CD14-positive monocyte (primary cell): ENCODE results near the gene TRMT10A. TPM values are rescaled to one million over a fixed set of nuclear protein-coding genes. Genes with fewer than 3 reads are reported as not detected.

Experiments used
- DNase-seq, 3 donors: peaks; one replicate each; pipeline ENCODE4 v3.0.0-alpha.2; 2011 to 2022
- H2AFZ ChIP-seq: 2 replicates; pipeline ENCODE4 v1.6.0; 2012; ENCODE audit warnings: mild to moderate bottlenecking, low read depth, low read length, inconsistent platforms; ENCODE audit not compliant: insufficient read depth, poor library complexity, severe bottlenecking
- H3K27ac ChIP-seq, 2 donors: 1 replicate in 1 of 2; 2 replicates in 1 of 2; pipeline ENCODE4 v1.5.1; 2012 to 2013; ENCODE audit warnings: low read length in 2 of 2, control low read depth in 1 of 2, inconsistent platforms in 1 of 2, low read depth in 1 of 2, mild to moderate bottlenecking in 1 of 2
- H3K27me3 ChIP-seq, 2 donors: one replicate each; pipeline versions ENCODE4 v1.6.0 to v1.6.1; 2011 to 2013; ENCODE audit warnings: low read length in 2 of 2; ENCODE audit not compliant: control insufficient read depth in 2 of 2, insufficient read depth in 2 of 2
- H3K36me3 ChIP-seq, 2 donors: replicated peaks in 1 of 2; 1 replicate in 1 of 2; 2 replicates in 1 of 2; pipeline versions ENCODE4 v1.5.1 to v1.6.1; 2012 to 2013; ENCODE audit warnings: low read length in 2 of 2, control low read depth in 1 of 2, inconsistent platforms in 1 of 2, mild to moderate bottlenecking in 1 of 2; ENCODE audit not compliant: insufficient read depth in 2 of 2, control insufficient read depth in 1 of 2
- H3K4me1 ChIP-seq, 2 donors: 1 replicate in 1 of 2; 2 replicates in 1 of 2; pipeline versions ENCODE4 v1.5.1 to v1.6.1; 2012 to 2013; ENCODE audit warnings: low read length in 2 of 2, control low read depth in 1 of 2, inconsistent platforms in 1 of 2, mild to moderate bottlenecking in 1 of 2, moderate library complexity in 1 of 2; ENCODE audit not compliant: insufficient read depth in 2 of 2, control insufficient read depth in 1 of 2
- H3K4me2 ChIP-seq: replicated peaks from 2 replicates; pipeline ENCODE3; 2012; ENCODE audit warnings: low read length, moderate library complexity, mild to moderate bottlenecking; ENCODE audit not compliant: poor library complexity, severe bottlenecking; ENCODE audit errors: extremely low read depth
- H3K4me3 ChIP-seq, 3 experiments: fragments of 200-600 bp in 1 of 3; sonication (generic) in 1 of 3; replicated peaks in 1 of 3; 1 replicate in 2 of 3; 2 replicates in 1 of 3; pipeline ENCODE4 v1.5.1; 2011 to 2013; ENCODE audit warnings: low read length in 3 of 3, mild to moderate bottlenecking in 3 of 3, control low read depth in 2 of 3, low read depth in 2 of 3, inconsistent platforms in 1 of 3, moderate library complexity in 1 of 3
- H3K79me2 ChIP-seq: 2 replicates; pipeline ENCODE4 v1.6.0; 2012; ENCODE audit warnings: mild to moderate bottlenecking, control low read depth, inconsistent platforms, low read length, moderate library complexity; ENCODE audit not compliant: insufficient read depth
- H3K9ac ChIP-seq: 2 replicates; pipeline ENCODE4 v1.6.0; 2017; ENCODE audit warnings: low read length, mild to moderate bottlenecking; ENCODE audit not compliant: insufficient read depth, poor library complexity, severe bottlenecking
- H3K9me3 ChIP-seq, 2 donors: replicated peaks in 1 of 2; 1 replicate in 1 of 2; 2 replicates in 1 of 2; pipeline versions ENCODE4 v1.5.1 to v1.6.1; 2012 to 2013; ENCODE audit warnings: low read length in 2 of 2, control low read depth in 1 of 2; ENCODE audit not compliant: control insufficient read depth in 1 of 2, insufficient read depth in 1 of 2
- H4K20me1 ChIP-seq: 2 replicates; pipeline ENCODE4 v1.6.0; 2012; ENCODE audit warnings: mild to moderate bottlenecking, low read length, control low read depth, moderate library complexity; ENCODE audit not compliant: insufficient read depth
- H3K27ac Mint-ChIP-seq, 7 donors: one replicate each; pipeline ENCODE4 v1.8.0; 2020; ENCODE audit warnings: mild to moderate bottlenecking in 7 of 7, mixed read lengths in 7 of 7, moderate library complexity in 6 of 7, inconsistent platforms in 2 of 7
- H3K27me3 Mint-ChIP-seq, 3 donors: one replicate each; pipeline ENCODE4 v1.8.0; 2021 to 2022; ENCODE audit warnings: low read depth in 3 of 3, mild to moderate bottlenecking in 3 of 3, mixed read lengths in 3 of 3, moderate library complexity in 3 of 3, inconsistent platforms in 1 of 3
- H3K36me3 Mint-ChIP-seq, 2 donors: one replicate each; pipeline ENCODE4 v1.8.0; 2020; ENCODE audit warnings: mixed read lengths in 2 of 2, inconsistent platforms in 1 of 2, mild to moderate bottlenecking in 1 of 2
- H3K4me1 Mint-ChIP-seq: one replicate; pipeline ENCODE4 v1.8.0; 2020; ENCODE audit warnings: mild to moderate bottlenecking, mixed read lengths
- H3K4me3 Mint-ChIP-seq, 2 donors: one replicate each; pipeline ENCODE4 v1.8.0; 2020; ENCODE audit warnings: mild to moderate bottlenecking in 2 of 2, mixed read lengths in 2 of 2, moderate library complexity in 1 of 2
- H3K9me3 Mint-ChIP-seq, 7 donors: one replicate each; pipeline ENCODE4 v1.8.0; 2020 to 2022; ENCODE audit warnings: mixed read lengths in 7 of 7, mild to moderate bottlenecking in 6 of 7, moderate library complexity in 6 of 7, inconsistent platforms in 2 of 7
- WGBS: methylation state at CpG from one replicate; pipeline ENCODE4 v1.1.5; 2013; ENCODE audit warnings: missing lambda C conversion rate; ENCODE audit not compliant: insufficient coverage; 5-methylcytosine and 5-hydroxymethylcytosine counted together
- intact Hi-C, 2 donors: fragments of 100-400 bp; cut with micrococcal nuclease; formaldehyde crosslinking; loops; one replicate each; pipeline versions ENCODE4 v1.15.0 to v1.15.1; 2023
- polyA plus RNA-seq, 3 donors: library from polyadenylated mRNA; depleted of rRNA in 1 of 3; unstranded in 2 of 3; stranded (reverse) in 1 of 3; fragments of 300-500 nt in 2 of 3; fragments of >200 nt in 1 of 3; fragmentation: Illumina TruSeq in 2 of 3; gene quantifications; 1 replicate in 2 of 3; 2 replicates in 1 of 3; pipeline ENCODE4 v1.2.3, GENCODE V29; 2012 to 2021
- TF ChIP-seq, protein P1 (sequence below): fragments of 200-600 bp; IDR thresholded peaks from one replicate; pipeline ENCODE4 v1.8.0; 2022; ENCODE audit warnings: antibody characterized with exemption, mild to moderate bottlenecking

TRMT10A gene
- polyA plus RNA-seq, 3 donors, result 1.6 to 3.9 (median 3.4) TPM

DNA sequence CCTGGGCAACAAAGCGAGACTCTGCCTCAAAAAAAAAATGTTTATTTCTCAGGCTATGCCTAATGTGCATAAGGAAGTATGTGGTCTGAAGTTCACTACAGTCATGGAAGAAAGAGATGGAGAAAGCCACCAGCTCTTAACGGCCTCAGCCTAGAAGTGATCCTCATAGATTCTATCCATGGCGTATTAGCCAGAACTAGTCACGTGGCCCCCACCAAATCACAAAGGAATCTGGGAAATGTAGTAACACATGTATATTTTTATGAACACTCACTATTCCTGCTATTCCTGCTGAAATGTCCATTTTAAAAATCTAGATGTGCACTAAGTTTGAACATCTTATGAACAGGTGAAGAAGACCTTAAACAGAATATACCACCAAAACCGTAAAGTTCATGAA lies 44.6 kb upstream of the TRMT10A start:
- Mint-ChIP-seq H3K36me3 (no peaks in the 10 kb centered on the region), H3K9me3 (peaks cover 0 to 7% (median 0%) of the 10 kb centered on the region in 7 donors), H3K4me1 (no peaks in the 10 kb centered on the region), H3K27me3 (peaks cover 0 to 4% (median 3%) of the 10 kb centered on the region in 3 donors), H3K27ac (no peak overlapping the region), H3K4me3 (no peak overlapping the region)
- no peaks in the 10 kb centered on the region for H3K36me3 ChIP-seq
- intact Hi-C loops, result no loop called here
- H3K27me3 ChIP-seq, result no peaks in the 10 kb centered on the region
- no peaks in the 10 kb centered on the region for H3K9me3 ChIP-seq
- H3K4me1 ChIP-seq, result no peaks in the 10 kb centered on the region
- no peak overlapping the region for H3K4me2 ChIP-seq
- H3K9ac ChIP-seq, result no peak overlapping the region
- no peak overlapping the region for H3K27ac ChIP-seq
- TF ChIP-seq, protein P1, sequence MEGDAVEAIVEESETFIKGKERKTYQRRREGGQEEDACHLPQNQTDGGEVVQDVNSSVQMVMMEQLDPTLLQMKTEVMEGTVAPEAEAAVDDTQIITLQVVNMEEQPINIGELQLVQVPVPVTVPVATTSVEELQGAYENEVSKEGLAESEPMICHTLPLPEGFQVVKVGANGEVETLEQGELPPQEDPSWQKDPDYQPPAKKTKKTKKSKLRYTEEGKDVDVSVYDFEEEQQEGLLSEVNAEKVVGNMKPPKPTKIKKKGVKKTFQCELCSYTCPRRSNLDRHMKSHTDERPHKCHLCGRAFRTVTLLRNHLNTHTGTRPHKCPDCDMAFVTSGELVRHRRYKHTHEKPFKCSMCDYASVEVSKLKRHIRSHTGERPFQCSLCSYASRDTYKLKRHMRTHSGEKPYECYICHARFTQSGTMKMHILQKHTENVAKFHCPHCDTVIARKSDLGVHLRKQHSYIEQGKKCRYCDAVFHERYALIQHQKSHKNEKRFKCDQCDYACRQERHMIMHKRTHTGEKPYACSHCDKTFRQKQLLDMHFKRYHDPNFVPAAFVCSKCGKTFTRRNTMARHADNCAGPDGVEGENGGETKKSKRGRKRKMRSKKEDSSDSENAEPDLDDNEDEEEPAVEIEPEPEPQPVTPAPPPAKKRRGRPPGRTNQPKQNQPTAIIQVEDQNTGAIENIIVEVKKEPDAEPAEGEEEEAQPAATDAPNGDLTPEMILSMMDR, result no peak
- H3K79me2 ChIP-seq, result no peaks in the 10 kb centered on the region
- H2AFZ ChIP-seq, result no peak overlapping the region
- H3K4me3 ChIP-seq, result no peak overlapping the region
- H4K20me1 ChIP-seq, result no peaks in the 10 kb centered on the region
- no CpG with 5 or more reads among the region's 5 CpGs for WGBS
- DNase-seq, result no peak

DNA sequence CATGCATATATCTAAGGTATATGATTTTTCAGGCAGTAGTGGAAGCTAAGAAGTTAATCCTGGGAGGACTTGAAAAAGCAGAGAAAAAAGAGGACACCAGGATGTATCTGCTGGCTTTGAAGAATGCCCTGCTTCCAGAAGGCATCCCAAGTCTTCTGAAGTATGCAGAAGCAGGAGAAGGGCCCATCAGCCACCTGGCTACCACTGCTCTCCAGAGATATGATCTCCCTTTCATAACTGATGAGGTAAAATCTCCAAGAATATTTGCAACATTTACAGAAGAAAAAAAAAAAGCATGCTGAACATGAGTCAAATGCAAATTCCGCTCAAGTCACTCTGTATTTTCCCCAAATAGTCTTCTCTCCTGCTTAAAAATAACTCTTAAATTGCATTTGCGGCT lies 42.9 kb upstream of the TRMT10A start:
- intact Hi-C loops, result no loop called here
- Histone ChIP-seq H3K79me2 (no peaks in the 10 kb centered on the region), H3K27me3 (no peaks in the 10 kb centered on the region), H3K4me2 (no peak overlapping the region), H3K27ac (no peak overlapping the region), H3K9ac (no peak overlapping the region), H3K4me1 (no peaks in the 10 kb centered on the region), H3K4me3 (no peak overlapping the region), H2AFZ (no peak overlapping the region), H3K36me3 (no peaks in the 10 kb centered on the region), H3K9me3 (no peaks in the 10 kb centered on the region), H4K20me1 (no peaks in the 10 kb centered on the region)
- DNase-seq, result no peak
- Mint-ChIP-seq H3K27ac (no peak overlapping the region), H3K9me3 (peaks cover 0 to 4% (median 0%) of the 10 kb centered on the region in 7 donors), H3K4me1 (no peaks in the 10 kb centered on the region), H3K4me3 (no peak overlapping the region), H3K27me3 (peaks cover 0 to 4% (median 3%) of the 10 kb centered on the region in 3 donors), H3K36me3 (no peaks in the 10 kb centered on the region)
- TF ChIP-seq, protein P1, result no peak
- no CpG with 5 or more reads among the region's 2 CpGs for WGBS
